ENCODE results near the gene WSCD1.

Gene WSCD1

DNA sequence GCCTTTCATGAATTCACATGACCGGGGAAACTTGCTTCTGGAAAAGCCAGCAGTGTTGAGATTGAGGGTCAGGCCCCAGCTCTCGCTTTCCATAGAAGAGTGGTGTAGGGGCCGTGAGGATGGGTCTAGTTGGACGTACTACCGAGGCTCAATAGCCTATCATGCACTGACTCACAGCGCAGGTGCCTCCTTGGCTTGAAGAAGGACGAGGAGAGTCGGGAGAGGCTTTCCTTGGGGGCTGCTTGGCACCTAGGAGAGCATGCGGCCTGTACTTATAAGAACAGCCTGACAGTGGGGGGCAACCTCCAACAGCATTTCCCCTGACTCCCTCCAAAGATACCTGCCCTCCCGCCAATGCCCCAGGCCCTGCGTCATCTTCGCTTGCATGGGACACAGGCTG is 37.6 kb downstream of the WSCD1 start:
- no peak for DNase-seq (ENCODE audit: low read depth, low spot score)

DNA sequence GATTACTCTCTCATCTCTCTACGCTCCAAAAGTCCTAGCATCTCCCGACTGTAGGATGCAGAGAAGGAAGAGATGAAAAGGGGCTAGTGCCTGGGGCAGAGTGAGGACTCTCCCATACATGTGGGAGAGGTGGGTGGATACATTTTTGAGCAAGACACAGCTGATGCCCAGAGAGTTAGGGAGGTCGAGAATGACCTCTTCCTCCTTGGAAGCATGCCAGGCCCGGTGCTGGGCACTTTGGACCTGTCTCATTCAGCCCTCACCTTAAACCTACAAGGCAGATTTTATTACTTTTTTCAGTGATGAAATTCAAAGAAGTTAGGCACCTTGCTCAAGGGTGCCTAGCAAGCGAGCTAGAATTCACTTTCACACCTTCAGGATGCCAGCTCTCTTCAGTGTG is 38.2 kb downstream of the WSCD1 start:
- DNase-seq (ENCODE audit: low read depth, low spot score) = no peak

DNA sequence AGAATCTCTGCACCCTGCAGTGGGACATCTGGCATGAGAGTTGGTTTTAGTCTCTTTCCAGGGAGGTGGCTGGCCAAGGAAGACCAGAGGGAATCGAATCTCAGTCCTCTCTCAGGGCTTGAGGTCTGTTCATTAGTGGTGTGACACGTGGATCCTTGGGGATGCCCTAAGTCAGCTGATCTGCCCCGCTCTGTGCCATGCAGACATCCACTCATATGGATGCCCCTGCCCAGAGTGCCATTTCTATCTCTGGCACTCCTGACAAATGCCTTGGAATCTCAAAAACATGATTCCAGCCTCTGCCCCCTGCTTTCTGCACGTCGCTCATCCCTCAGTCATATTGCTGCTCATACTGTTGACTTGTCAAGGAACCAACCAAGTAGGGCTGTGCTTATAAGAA is 38.8 kb downstream of the WSCD1 start:
- no peak for DNase-seq (ENCODE audit: low read depth, low spot score)

DNA sequence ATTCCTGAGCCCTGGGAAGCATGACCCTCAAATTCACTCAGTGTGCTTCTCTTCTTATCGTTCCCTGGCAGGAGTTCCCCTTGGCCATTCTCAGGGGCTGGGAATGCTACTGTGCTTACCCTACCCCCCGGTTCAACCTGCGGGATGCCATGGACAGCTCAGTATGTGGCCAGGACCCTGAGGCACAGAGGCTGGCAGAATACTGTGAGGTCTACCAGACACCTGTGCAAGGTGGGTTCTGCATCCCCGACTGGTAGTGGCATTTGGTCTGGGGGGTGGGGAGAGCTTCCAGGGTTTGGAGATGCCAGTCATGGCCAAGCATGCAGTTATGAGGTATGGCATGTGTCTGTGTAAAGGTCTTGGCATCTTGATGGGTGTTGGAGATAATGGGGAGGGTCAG is 39.4 kb downstream of the WSCD1 start:
- no peak for DNase-seq (ENCODE audit: low read depth, low spot score)

DNA sequence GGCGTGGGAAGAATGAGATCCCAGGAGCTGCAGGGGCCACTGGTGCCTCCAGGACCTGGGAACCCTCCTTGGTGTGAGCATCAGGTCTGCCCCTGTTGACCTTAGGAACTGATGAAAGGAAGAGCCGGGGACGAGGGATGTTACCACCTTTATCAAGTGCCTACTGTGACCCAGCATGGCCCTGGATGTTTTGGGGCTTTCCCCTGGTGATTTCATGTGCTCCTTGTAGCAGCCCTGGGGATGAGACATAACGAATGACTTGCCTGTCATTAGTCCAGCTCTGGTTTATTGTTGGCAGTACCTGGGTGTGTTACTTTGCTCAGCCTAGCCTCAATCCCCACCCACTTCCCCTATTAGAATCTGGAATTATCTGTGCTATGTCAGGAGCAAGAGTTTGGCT is 39.9 kb downstream of the WSCD1 start:
- DNase-seq (ENCODE audit: low read depth, low spot score) = no peak

DNA sequence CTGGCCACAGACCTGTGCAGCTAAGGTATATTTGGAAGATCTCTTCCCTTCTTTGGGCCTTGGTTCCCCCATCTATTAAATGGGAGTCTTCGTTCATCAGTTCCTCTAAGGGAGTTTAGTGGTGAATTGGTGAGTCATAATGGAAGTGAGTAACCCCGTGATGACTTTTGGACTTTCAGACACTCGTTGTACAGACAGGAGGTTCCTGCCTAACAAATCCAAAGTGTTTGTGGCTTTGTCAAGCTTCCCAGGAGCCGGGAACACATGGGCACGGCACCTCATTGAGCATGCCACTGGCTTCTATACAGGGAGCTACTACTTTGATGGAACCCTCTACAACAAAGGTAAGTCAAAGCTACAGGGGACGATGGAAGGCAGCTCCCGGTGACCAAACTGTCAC is 40.4 kb downstream of the WSCD1 start:
- DNase-seq (ENCODE audit: low read depth, low spot score) = no peak

DNA sequence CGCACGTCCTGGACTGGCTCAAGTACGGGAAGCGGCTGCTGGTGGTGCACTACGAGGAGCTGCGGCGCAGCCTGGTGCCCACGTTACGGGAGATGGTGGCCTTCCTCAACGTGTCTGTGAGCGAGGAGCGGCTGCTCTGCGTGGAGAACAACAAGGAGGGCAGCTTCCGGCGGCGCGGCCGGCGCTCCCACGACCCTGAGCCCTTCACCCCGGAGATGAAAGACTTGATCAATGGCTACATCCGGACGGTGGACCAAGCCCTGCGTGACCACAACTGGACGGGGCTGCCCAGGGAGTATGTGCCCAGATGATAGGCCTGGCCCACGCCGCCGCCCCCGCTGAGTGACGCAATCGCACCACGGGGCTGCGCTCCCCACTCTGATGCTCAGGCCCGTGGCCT is 50.2 kb downstream of the WSCD1 start:
- DNase-seq (ENCODE audit: low read depth, low spot score) = no peak

DNA sequence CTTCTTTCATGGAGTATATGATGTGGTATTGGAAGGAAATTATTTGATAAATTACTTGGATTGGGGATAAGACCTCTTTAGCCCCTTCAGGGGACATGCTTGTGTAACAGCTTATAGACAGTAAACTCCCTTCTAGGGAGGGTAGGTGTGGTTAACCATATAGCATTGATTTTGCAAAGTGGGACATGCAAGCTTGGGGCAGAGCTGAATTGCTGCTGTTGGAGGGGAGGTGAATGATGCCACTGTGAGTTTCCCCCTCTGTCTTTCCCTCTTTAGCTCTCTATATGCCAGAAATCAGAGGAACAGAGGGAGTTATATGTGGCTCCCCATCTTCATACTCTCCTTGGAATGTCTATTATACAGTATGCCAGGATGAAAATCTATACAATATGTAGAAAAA is 54.7 kb downstream of the WSCD1 start:
- DNase-seq (ENCODE audit: low read depth, low spot score) = no peak

DNA sequence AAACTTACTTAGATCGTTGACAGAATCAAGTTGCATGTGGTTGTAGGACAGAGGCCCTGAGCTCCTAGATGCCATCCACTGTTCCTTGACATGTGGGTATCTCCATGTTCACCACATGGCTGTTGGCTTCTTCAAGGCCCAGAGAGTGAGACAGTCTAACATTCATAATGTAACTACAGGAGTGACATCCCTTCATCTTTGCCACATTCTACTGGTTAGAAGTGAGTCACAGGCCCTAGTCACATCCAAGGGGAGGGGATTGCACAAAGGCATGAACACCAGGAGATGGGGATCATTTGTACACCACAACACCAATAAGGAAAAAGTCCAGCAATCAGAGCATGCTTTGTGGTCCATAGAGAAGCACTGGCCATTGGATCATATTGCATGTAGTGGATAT is 56.6 kb downstream of the WSCD1 start:
- no peak for DNase-seq (ENCODE audit: low read depth, low spot score)

DNA sequence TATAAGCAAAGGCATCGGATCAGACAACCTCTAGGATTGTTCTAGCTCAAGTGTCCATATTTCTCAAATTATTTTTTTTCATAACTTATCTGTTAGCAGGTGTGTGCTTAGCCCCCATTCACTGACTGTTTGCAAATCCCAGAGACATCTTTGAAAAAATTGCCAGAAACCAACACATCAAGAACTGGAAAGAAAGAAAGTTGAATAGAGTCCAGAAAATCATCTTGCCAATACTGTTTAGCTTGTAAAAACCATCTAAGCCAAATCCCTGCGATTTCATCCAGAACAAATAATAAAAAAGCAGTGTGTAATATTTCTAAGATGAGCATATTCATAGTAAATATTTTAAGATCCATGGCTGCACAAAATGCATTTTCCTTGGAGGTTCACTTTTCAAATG is 64.5 kb downstream of the WSCD1 start:
- no peak for DNase-seq (ENCODE audit: low read depth, low spot score)

DNA sequence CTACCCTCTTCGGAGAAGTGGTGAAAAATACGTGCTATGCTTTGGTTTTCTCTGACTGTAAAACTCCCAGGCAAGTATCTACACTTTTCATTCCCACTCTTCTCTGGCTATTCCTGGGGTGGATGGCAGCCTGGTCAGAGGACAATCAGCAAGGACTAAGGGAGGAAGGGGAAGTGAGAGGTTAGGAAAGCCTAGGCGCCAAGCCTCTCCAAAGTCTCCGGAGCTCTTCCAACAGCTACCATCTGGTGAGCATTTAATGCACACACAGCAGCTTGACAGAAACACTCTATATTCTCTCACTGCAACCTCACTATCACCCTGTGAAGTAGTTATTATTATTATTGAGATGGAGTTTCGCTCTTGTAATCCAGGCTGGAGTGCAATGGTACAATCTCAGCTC is 65.1 kb downstream of the WSCD1 start:
- no peak for DNase-seq (ENCODE audit: low read depth, low spot score)

DNA sequence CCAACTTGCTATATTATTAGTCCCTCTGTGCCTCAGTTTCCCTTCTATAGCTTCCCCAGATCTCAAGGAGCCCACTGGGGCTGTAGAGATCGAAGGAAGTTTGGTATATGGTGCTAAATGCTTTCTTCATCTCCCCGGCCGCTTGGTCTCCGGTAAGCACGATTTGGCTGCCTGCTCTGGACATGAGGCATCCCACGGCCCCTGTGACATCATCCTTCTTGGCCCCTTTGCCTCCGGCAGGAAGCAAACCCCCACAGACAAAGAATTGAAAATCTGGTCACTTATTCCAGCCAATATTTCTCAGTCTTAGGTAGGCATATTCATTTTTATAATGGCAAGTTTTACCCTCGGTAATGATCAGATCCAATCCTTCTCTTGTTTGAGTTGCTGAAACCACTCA is 65.8 kb downstream of the WSCD1 start:
- DNase-seq (ENCODE audit: low read depth, low spot score) = no peak

DNA sequence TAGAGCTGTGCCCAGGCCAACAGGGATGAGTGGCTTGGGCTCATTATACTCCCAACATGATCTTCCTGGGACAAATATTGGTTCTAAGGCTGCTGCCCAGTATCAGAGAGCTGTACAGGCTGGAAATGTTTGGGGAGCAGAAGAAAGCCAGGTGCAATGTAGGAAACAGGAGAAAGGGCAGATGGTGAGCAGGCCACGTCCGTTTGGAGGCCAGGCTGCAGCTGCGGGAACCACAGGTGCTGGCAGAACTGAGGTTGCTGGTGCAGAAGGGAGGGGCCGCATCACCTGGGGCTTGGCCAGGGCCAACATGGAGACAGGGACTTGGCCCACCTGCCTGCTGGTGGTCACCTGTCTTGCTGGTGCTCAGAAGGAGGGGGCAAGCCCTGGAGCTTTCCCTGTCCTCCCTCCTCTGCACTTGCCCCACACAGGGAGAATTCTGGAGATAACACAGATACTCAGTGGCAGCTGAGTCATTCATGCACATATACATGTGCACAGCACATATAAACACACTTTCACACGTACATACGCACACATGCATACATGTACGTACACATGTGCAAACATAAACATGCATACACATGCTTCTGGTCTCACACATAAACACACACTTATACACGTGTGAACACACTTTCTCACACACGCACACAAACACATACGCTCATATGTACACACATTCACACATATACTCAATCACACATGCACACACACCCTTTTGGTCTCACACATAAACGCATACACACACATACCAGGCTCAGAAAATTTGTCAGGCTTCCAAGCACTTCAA is 67.7 kb downstream of the WSCD1 start:
- DNase-seq (ENCODE audit: low read depth, low spot score) = no peak

DNA sequence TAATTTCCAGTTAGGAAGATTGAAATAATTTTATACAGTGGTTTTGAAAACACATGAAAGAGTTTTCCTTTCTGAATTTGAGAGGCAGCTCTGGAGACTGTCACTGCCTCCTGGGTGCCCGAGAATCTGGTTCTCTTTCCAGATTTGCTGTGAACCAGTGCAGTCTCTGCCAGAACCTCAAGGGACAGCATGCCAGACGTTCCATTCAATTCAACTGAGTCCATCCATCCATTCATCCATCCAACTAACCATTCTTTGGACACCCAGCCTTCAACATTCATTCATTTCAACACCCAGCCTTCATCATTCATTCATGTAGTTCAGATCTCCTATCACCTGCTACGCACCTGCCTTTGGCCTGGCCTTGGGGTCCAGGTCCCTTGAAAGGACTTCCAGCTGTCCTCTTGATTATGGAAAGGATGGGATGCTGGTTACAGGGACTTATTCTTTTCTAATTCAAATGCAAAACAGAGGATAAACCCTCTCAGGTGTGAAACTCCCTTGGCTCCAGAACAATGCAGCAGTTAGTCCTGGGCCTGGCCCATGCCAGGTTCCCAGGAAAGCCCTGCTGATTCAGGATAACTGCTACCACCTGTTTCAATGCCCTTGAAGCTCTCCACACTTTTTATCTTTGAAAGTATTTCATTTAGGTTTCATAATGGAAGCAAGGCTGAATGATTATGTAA is 68.7 kb downstream of the WSCD1 start:
- DNase-seq (ENCODE audit: low read depth, low spot score) = no peak

DNA sequence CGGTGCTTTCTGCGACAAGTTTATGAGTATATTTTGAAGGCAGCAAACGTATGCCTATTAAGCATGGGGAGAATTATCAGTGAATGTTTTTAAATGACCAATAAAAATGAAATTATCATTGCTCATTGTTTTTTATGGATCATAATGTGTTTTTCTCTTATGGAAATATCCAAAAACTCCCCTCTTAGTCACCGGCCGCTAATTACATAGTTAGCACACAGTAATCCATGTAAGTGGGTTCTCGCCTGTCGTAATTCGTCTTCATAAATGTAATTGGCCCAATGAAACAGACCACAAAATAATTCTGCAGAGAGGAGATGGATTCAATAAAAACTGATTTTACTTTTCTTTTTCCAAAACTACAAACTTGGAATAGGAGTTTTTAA is 69.3 kb downstream of the WSCD1 start:
- no peak for DNase-seq (ENCODE audit: low read depth, low spot score)

DNA sequence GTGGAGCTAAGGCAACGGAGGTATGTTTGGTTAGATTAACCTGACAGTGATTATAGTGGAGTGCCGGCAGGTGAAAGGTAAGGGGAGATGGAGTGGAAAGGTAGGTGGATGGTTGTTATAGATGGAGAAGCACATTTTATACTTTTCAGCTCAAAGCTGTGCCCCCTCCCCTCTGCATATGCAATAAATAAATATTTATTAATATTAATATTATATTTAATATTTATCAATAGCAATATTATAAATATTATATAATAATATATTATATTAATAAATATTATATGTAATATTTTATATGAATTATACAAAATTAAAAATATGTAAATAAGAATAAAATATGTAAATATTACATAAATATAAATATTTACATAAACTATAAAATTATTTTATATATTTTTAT is 70.0 kb downstream of the WSCD1 start:
- DNase-seq (ENCODE audit: low read depth, low spot score) = no peak

DNA sequence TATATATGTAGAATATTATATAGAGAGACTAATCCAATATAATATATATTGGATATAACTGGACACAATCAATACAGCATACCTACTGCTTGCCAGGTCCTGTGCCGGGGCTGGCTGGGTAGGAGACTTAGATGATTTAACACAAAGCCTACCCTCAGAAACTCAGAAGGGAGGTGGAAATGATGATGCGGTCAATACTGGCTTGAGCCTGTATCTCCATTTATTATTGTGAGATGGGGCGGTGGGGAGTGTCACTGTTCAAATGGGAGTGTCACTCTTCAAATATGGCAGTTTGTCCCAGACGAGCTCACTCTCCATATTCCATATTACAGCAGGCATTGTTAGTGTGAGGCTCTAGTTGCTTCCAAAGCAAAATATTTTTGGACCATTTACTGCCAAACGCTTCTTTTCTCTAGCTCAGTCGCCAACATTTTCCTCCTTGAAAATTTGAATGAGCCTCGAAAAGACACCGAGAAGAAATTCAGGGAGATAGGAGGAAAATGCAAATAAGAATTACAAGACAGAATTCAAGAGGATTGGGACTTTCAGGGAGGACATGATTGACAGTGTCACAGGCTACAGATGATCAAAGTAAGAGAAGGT is 70.7 kb downstream of the WSCD1 start:
- no peak for DNase-seq (ENCODE audit: low read depth, low spot score)

DNA sequence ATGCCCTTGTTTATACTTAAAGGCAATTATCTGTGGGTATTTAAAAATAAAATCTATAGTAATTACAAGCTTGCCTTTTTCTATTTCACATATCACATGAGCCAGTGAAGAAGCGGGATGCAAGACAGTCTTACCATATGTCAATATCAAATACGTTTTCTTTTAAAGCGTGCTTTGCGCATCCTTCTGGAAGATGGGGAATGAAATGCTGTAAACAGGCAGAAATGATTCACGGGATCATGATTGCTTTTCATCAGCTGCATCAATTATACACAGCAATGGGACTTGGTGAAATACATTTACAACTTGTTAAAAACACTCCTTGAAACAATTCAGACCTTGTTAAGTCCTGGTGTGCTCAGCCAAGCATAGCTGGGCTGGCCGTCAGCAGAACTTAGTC is 72.5 kb downstream of the WSCD1 start:
- DNase-seq (ENCODE audit: low read depth, low spot score) = no peak

DNA sequence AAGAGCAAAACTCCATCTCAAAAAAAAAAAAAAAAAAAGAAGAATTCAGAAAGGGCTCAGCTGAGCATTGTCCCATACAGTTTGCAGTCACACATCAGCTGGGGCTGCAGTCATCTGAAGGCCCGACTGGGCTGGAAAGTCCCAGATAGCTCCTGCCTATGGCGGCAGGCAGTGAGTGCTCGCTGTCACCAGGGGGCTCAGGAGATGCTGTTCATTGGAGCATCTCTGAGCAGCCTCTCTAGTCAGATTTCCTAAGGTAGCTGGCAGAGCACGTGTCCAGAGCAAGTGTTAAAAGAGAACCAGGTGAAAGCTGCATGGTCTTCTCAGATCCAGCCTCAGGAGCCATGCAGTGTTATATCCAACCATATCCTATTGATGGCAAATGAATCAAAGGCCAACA is 75.8 kb downstream of the WSCD1 start:
- DNase-seq (ENCODE audit: low read depth, low spot score) = no peak

DNA sequence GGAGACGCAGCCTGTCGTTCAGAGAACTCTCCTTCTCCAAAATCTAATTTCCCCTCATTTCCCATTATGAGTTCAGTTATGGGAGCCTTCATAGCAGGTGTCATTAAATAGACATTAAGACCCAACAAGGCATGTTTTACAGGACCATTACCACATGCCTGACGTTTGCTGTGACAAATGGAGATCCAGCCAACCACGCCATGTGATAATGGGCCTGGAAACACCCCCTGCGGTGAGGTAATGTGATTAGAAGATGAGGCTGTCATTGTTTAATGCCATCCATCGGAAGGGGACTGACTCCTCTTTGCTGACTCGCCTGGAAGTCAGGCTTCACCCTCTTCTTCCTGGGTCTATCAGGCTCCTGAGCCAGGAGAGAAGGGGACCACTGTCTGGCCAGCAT is 76.9 kb downstream of the WSCD1 start:
- no peak for DNase-seq (ENCODE audit: low read depth, low spot score)

DNA sequence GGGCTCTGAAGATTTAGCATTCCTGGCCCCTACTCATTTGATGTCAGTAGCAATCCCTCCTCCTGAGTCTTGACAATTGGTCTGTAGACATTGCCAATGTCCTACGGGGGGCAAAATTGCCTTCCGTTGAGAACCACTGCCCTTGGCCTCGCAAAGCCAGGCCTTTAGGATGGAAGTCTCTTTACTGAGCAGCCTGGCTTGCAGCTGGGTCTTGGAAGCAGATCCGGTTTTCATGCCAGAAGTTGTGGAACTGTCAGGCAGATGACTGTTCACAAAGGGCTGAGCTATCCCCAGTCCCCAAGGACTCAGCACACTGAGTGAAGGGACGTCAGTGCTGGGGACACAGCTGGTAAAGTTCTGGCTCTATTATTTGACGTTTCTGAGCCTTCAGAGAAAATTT is 83.2 kb downstream of the WSCD1 start:
- DNase-seq (ENCODE audit: low read depth, low spot score) = no peak

DNA sequence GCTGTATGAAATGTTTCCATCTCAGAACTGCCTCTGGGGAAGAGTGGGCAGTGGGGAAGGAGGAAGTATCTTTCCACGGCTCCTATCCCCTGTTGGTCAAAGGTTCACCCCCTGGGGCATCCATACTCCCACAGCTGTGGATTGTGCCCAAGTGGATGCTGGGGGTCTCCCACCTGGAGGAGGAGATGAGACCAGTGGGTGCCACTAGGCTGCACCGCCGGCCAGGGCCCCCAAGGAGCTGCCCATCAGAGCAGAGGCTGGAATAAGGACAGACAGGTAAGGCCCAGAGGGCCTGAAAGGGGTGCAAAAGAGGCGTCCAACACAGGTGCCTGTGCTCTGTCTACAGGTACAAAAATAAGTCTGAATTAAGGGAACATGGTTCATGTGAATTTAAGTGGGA is 87.5 kb downstream of the WSCD1 start:
- DNase-seq (ENCODE audit: low read depth, low spot score) = no peak

DNA sequence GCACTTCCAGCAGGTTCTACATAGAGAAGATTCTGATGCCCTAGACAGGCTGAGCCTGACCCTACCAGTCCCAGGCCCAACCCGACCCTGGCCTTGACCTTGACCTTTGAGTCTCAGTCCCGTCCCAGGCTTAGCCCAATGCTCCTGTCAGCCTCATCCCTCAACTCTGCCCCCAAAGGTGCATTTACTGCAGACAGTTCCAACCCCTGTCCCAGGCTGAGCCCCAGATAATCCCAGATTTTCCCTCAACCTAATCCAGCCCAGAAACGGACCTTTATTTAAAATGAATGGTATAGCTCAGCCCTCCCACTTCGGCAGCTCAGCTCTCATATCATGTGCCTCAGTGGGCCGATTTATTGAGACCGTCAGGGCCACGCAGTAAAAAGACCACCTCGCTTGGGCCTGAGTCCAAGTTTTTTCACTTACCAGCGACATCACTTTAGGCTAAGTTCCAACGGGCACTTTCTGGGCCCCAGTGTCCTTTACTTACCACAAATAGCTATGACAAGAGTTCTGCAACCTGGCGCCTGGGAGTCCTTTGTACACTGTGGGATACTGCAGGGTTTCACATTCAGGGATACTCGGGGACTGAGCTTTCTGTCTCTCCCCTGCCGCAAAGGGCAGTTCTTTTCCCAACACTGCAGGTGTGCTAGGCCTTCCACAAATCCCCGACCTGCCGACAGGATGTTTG is 89.5 kb downstream of the WSCD1 start:
- DNase-seq (ENCODE audit: low read depth, low spot score) = no peak
